Ureter (tissue), 1 donor: Measurements from ENCODE around the gene LGR6. TPM values are rescaled to one million over a fixed set of nuclear protein-coding genes. Genes with fewer than 3 reads are reported as not detected.

Experiments used
- DNase-seq: peaks from one replicate; pipeline ENCODE4 v3.0.0-alpha.2; 2020; ENCODE audit warnings: low spot score
- total RNA-seq: library from RNA; stranded (reverse); gene quantifications from one replicate; pipeline ENCODE4 v1.2.4, GENCODE V29; 2023
- donor health status: DM: yes; HTN: yes; CAD: no.

The LGR6 gene
- total RNA-seq, 1 donor from 2014 or later: 9.2 TPM

DNA sequence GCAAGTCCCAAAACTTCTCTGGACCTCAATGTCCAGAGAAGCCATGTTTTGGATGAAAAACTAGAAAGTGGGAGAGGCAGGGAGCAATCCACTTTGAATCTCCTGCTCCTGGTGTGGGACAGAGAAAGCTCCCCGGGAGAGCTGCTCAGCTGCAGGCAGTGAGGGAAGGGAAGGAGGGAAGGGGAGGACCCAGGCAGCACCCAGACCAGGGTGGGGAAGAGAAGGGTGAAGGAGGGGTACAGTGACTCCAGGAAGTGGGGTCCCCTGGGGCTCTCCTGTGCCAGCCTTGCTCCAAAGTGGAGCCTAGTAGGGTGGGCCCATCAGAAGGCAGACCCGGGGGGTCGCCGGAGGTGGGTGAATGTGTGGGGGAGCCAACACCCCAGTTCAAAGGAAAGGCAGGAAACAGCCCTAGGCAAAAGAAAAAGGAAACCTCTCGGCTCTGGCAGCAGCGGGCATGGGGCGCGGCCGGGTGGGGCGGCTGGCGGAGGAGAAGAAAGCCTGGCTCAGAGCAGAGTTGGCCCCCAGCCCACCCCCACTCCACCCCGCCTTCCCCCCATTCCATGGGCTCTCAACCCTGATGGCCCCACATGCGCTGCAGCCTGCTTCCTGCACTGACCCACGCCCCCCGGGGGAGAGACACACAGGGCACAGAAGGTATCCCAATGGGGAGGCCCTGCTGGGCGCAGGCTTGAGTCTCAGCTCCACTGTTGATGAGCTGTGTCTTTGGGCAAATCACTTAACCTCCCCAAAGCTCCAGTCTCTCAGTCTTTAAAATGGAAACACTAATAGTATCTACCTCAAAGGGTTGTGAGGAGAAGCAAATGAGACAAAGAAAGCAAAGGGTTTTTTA is 5.7 kb downstream of the LGR6 start:
- peak; percentile 61 for DNase-seq

DNA sequence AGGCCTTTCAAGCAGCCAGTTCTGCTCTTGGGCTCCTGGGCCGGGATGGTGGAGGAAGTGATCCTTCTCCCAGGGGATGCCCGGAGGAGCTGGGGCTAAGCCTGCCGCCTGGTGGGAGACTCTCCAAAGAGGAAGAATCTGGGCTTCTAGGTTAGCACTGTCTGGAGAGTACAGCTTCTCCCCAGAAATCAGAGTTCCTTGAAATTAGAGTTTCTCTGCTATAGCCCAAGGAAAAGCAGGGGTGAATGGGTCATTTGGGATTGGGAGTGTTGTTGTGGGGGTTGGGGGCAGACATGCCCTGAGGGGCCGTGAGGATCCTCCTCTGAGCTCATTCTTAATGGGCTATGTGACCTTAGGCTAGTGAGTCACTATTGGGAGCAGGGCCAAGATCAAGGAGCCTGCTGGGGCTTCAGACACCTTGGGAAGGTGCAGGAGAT is 6.5 kb downstream of the LGR6 start:
- no peak for DNase-seq

DNA sequence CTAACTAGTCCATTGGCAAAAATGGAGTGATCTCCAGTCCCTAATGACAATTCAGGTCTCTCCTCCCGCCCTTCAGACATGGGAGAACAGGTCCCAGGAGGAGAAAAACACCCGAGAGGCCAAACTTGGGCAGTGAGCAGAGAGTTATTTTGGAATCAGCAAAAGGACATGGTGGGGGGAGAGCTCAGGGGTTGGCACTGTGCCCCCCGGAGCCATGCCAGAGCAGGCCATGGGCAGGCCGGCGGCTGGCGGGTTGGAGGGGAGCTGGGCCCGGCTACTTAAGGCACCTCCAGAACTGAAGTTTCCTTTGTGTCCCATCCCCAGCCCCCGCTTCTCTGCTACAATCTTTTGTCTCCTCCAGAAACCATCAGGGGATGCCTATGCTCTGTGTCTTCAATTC is 7.1 kb downstream of the LGR6 start:
- DNase-seq: peak; percentile 63

DNA sequence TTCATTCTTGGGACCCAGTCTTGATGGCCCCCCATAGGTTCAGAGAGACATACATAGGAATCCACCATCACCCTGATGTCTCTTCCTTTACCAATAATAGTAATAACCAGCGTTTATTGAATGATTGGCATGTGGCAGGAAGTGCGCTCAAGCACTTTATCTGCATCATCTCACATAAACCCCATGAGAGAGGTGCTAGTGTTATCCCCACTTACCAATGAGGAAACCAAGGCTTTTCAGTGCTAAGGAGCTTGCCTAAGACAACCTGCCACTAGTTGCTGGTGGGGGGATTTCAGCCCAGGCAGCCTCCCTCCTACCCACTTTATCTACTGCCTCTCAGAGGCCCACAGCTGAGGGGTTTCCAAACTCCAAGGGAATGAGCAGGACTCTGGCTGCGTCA is 7.7 kb downstream of the LGR6 start:
- DNase-seq: no peak

DNA sequence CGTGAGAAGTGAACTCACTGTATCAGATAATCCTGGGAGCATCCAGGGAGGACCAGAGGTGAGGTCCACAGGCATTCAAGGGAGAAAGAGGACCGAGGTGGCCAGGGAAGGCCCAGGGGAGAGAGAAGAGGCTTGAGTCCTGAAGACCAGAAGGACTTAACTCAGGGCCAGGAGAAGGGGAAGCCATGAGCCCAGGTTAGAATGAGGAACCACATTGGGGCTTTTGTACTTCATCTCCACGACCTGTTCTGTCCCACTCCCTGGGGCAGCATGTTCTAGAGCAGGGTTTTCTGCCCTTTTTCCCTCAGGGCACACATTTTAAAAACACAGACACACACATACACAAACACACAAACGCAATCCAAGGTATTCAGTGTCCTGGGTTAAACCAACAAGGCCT is 8.4 kb downstream of the LGR6 start:
- DNase-seq: no peak

DNA sequence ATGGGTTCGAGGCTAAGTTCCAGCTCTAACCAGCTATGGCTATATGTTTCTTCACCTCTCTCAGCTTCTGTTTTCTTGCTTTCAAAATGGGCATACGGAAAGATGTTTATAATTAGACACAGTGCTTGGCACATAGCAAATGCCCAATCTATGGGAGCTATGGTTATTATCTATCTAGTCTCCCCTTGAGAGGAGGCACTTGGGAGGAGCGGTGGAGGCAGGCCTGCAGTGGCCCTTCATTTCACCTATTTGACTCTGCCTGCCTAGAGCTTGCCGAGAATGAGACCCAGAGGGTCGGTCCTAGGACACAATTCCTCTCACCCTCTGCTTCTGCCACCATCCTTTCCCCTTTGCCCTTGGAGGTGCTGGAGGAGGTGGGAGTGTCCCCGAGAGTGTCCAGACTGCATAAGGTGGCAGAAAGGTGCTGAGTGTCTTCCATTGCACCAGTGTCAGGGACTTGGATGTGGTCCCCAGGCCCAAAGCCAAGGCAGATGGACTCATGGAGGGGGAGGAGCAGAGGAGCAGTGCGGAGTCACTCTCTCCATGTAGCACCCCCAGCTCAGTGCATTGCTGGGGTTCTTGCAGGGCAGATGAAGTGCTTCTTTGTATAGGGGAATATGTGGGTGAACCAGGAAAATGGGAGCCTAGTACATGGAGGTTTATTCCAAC is 9.0 kb downstream of the LGR6 start:
- DNase-seq: no peak

DNA sequence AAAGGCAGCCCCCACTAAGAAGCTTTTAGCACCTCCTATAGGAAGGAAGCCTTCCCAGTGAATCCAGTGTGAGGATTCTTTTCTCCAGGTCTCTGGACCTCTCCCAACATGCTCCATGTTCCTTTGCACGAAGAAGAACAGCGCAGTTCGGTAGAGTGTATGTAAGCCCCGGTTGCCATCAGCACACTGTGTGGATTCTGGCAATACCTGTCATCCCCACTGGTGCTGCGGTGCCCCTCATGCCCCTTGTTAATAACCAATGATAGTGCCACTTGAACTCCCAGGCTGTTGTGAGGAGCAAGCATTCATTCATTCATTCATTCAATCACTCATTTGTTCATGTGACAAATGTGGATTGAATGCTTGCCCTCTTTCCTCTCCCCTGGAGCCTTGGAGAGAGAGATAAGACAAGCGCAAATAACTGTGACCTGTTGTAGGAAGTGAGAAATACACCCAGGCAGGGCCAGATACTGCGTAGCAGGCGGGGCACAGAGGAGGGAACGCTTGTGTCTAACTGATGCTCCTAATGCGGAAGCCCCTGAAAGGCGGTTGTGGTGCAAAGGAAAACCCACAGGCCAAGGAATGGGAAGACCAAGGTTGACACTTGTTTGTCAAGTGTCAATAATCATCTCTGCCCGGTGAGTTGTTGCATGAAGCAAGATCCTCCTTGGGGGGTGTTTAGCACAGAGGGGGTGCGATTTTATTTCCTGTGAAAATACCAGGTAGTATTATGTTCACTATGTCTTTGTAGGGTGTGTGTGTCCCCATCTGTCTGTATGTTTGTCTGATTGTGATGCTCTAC is 9.8 kb downstream of the LGR6 start:
- no peak for DNase-seq

DNA sequence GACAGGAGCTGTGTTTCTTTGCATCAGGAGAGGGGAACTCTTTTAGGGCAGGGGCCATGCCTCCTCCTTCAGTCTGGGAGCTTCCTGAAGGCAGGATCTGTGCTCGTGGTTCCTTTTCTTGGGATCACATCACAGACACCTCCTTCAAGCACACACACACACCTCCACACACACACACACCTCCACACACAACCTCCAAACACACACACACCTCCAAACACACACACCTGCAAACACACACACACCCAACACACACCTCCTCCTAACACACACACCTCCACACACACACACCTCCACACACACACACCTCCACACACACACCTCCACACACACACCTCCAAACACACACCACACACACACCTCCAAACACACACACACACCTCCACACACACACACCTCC is 10.5 kb downstream of the LGR6 start:
- no peak for DNase-seq

DNA sequence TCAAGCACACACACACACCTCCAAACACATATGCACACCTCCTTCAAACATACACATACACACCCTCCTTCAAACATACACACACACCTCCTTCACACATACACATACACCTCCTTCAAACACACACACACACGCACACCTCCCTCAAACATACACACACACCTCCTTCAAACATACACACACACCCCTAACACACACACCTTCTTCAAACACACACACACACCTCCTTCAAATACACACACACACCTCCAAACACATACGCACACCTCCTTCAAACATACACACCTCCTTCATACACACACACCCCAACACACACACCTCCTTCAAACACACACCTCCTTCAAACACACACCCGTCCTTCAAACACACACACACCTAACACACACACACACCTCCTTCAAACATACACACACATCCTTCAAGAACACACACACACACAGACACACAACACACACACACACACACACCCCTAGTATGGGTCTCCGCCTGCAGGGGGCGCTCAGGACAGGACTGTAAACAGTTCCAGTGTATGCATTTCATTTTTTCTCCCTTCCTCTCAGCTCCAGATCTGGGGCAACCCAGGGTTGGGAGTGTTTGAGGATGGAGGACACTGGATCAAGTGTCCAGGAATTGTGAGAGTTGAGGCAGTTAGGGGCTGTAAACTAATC is 12.1 kb downstream of the LGR6 start:
- DNase-seq: no peak

DNA sequence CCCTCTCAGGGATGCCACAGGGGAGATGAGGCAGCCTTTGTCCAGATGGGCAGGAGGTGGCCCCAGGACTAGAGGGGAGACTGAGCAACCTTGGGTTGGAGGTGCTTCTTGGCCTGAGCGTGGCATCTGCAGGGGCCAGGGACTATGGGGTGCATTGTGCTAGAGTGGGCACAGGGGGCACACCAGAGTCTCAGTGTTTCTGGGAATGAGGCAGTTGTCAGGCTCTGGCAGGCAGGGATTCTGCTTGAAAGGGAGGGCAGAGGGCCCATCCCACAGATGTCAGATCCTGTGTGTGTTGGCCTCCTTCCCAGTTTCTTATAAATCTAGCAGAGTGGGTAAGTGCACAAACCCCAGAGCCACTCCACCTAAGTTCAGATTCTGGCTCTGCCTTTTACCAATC is 13.7 kb downstream of the LGR6 start:
- peak; percentile 61 for DNase-seq

DNA sequence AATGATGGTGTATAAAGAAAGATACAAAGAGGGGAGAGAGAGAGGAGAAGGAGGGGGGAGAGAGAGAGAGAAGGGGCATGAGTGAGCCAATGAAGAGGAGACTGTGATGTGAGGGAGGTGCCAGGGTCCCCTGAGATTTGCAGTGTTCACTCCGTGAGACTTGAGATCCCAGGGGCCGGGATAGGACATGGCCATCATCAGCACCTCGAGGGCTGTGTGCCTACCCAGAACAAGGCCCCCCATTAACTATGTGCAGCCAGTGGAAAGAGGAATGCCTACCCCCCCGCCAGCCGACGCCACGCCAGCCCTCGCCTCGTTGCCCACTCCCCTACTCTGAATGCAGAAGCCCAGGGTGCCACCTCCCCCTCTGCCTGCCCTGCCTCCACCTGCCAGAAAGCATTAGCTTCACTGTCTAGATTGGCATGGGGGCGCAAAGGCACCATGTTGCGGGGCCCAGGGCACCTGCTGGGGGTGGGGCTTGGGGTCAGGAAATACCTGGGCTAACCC is 14.8 kb downstream of the LGR6 start:
- DNase-seq: no peak

DNA sequence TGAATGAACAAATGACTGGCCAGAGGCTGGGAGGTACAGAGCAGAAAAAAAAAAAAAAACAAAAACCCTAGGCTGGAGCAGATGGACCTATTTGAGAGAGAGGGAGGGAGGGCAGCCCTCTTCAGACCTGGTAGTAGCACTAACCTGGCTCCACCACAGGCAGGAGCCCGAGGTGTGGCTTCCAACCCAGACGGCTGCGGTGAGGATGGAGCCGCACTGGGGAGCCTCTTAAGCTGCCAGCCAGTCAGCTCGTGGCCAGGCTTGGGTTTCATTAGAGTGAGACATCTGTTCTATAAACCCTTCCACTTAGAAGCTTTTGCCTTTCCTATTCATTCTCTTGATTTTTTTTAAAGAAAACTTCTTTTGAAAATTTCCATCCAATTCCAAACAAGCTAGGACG is 16.8 kb downstream of the LGR6 start:
- no peak for DNase-seq

DNA sequence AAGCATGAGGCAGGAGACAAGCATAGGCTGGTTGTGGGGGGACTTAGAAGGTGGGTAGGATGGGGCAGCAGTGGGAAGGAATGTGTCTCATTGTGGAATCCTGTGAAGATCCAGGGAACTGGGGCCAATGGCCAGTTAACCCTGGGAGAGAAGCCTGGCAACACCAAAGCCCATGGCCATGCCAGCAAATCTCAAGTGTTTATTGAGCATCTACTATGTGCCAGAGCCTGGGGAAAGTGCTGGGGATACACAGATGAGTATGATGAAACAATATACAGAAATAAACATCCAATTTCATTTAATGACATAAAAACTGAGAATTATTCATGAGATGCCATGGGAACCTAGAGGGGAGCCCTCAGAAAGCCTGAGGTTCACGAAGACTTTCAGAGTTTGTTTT is 17.4 kb downstream of the LGR6 start:
- no peak for DNase-seq

DNA sequence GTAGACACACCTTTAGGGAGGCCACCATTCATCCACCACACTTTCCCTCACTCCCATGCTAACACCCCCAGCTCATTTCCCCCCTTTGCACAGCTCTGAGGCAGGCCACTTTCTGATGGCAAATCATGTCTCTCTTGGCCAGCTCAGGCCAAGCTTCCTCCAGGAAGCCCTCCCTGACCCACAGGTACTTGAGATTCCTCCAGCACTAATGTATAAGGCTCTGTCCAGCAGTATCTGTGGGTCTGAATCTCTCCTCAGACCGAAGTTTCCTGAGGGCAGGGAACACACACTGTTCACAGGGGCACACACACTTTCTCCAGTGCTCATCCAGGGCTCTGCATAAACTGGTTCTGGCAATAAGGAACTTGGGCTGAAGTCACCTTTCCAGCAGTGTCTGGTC is 19.2 kb downstream of the LGR6 start:
- DNase-seq: no peak

DNA sequence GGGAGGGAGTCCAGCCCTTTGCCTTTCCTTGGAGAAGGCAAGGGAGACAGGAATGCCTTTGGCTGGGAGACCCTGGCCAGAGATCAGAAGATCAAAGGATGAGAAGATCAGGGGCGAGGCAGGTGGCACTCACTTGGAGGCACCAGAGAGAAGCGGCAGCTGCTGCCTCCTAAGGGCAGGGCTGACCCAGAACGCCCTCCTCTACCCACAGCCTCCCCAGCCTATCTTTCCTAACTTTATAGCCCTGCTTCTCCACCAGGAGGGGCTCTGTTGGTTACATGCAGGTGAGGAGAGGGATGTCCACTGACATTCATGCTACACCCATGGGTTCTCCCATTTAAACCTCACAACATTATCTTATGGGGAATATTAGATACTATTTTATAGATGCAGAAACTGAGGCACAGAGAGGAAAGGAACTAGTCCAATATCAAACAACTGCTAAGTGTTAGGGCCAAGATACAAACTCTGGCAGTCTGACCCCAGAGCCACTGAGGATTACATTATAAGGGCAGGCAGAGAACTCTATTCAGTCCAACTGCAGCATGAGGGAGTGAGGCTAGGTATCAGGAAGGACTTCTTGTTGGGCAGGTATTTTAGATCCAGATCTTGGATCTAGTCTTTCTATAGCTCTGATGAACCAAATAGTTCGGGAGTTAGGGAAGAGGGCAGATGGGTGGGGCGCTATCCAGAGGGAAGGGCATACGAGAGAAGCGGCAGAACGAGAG is 19.9 kb downstream of the LGR6 start:
- no peak for DNase-seq

DNA sequence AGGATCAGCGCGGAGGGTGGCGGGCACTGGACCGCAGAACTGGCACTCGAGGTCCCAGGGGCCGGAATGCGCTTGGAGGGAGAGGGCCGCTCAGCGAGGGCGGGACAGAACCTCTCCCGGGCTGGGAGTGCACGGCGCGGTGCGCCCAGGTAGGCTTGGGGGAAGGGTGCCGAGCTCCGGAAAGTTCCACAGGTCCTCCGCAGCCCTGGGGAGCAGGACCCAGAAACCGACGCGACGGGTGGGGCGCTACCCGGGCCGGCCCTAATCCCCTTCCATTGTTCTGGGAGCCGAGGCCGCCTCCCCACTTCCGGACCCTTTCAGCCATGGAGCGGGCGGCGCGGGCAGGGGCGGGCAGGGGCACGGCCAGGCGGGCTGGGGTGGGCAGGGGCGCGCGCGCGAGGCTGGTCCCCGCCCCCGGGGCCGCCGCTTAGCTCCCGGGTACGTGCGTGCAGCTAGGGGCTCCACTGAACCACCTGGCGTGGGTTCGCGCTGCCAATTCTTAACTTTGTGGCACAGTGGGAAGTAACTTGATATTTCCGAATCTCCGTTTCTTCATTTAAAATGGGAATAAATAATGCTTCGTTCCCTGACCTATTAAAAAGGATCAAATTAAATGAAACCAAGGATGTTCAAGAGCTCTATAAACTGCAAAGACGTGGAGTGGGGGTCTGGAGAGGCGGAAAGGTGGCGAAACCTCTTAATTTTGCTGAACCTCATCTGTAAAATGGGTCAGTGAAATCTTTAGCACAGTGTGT is 20.7 kb downstream of the LGR6 start:
- DNase-seq: no peak

DNA sequence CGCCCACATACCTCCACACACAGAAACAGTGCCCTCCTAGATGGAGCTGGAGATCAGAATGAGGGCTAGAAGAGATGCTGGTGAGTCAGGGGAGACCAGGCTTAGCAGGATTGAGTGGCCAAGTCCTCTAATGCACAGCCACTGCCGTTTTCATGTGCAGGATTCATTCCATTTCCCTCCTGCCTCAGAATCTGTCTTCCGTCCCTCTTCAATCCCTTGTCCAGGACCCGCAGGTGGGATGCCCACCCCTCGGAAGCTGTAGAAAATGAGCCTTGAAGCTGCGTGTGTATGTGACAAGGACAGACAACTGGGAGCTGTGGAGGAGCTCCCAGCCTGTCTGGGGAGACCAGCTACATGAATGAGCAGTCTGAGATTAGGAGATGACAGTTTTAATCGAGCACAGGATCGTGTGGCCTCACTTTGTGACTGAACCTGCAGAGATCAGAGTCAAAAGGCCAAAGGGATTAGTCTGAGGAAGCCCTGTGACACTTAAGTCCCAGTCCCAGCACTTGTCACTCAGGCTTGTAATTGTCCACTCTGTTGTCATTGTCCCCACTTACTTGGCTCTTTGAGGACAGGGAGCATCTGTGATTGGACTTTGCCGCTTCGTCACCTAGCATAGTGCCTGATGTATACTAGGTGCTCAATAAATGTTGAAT is 22.0 kb downstream of the LGR6 start:
- DNase-seq: no peak

DNA sequence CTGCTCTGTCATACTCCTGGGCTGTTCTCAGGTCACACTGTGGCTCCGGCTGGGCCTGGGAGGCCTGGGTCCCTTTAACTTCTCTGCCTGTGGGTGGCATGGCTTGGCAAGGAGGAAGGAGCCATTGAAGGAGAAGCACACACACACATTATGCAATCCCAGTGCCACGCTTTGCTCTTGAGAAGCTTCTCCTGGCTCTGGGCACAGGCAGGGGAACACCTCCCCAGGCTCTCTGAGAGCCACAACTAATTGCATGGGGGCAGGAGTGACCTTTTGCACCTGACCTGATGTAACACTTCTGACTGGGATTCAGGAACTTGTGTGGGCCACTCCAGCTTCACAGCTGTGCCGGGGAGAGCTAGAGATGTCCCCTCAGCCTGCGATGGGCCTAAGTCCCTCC is 23.1 kb downstream of the LGR6 start:
- no peak for DNase-seq

DNA sequence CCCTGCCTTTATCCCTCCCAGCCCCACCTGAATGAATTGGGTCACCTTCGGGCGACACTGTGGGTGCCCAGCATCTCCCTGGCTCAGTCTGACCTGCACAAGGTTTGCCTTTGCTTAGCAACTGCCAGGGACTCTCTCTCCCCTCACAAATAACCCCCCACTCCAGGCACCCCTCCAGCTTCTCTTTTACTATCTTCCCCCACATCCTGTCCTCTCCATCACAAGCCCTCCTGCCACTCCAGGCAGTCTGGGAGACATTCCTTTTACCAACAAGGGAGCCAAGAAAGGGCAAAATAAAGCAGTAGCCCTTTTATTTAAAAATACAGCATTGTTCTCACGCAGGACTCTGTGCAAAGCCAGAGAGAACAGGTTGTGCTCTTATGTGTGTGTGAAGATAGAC is 23.9 kb downstream of the LGR6 start:
- no peak for DNase-seq

DNA sequence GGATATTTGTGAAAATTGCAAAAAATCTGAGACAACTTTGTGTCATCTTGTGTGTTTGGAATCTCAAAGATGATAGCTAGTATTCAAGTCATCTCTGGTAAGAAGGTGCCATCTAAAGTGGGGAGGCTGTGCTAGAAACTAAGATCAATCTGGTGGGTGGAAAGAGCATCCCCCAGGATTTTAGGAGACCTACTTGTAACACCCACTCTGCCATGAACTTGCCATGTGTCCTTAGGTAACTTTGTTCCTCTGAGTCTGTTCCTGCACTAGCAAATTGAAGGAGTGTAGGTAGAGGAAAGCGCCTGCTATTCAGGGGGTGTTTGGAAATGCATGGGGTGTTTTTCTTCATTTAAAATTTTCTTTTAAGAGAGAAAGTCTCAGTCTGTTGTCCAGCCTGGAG is 24.4 kb downstream of the LGR6 start:
- no peak for DNase-seq
